ENCODE results near the gene SH3BP4. TPM values are rescaled to one million over a fixed set of nuclear protein-coding genes. Genes with fewer than 3 reads are reported as not detected.

Gene SH3BP4
- total RNA-seq, 1 donor from 2014 or later = 9.6 TPM

DNA sequence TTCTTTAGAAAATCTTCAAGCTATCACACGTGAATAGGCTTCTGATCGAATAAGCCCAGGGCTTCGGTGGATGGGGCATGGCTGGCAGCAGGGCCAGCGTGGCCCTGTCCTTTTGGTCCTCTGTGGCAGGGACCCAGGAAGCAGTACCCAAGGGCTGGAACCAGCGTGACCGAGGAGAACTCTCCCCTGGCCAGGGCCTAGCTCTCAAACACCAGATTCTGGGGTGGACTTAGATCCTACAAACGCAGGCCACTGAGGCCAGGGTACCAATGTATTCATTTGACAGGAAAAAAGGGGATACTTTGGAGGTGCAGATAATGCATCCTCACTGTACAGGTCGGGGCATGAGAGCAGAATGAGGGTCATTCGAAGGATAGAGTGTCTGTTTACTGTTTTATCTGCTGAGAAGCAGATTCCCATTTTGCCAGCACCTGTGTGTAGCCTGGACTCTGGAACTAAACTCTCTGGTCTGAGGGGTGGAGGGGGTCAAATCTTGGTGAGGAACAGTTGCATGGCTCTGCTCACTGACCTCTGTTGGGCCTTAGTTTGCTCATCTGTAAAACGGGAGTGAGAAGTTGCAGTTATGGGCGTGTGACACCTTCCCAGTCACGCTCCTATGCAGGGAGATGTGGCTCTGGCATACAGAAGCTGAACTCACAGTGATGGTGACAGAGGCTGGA is 51.4 kb downstream of the SH3BP4 start:
- H3K4me3 ChIP-seq = no peak overlapping the region
- intact Hi-C loops (cut with micrococcal nuclease) = no loop called here
- TF ChIP-seq, protein P1, sequence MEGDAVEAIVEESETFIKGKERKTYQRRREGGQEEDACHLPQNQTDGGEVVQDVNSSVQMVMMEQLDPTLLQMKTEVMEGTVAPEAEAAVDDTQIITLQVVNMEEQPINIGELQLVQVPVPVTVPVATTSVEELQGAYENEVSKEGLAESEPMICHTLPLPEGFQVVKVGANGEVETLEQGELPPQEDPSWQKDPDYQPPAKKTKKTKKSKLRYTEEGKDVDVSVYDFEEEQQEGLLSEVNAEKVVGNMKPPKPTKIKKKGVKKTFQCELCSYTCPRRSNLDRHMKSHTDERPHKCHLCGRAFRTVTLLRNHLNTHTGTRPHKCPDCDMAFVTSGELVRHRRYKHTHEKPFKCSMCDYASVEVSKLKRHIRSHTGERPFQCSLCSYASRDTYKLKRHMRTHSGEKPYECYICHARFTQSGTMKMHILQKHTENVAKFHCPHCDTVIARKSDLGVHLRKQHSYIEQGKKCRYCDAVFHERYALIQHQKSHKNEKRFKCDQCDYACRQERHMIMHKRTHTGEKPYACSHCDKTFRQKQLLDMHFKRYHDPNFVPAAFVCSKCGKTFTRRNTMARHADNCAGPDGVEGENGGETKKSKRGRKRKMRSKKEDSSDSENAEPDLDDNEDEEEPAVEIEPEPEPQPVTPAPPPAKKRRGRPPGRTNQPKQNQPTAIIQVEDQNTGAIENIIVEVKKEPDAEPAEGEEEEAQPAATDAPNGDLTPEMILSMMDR (IDR thresholded peaks at IDR 0.05; ENCODE audit: borderline replicate concordance) = no peak
- H3K9me3 ChIP-seq (replicated peaks) = no peaks in the 10 kb centered on the region
- H3K36me3 ChIP-seq = no peaks in the 10 kb centered on the region
- no peak for DNase-seq
- no peak overlapping the region for H3K27ac ChIP-seq (replicated peaks)
- no peaks in the 10 kb centered on the region for H3K27me3 ChIP-seq (ENCODE audit: low read depth)
- peaks cover 62% of the 10 kb centered on the region for H3K4me1 ChIP-seq

DNA sequence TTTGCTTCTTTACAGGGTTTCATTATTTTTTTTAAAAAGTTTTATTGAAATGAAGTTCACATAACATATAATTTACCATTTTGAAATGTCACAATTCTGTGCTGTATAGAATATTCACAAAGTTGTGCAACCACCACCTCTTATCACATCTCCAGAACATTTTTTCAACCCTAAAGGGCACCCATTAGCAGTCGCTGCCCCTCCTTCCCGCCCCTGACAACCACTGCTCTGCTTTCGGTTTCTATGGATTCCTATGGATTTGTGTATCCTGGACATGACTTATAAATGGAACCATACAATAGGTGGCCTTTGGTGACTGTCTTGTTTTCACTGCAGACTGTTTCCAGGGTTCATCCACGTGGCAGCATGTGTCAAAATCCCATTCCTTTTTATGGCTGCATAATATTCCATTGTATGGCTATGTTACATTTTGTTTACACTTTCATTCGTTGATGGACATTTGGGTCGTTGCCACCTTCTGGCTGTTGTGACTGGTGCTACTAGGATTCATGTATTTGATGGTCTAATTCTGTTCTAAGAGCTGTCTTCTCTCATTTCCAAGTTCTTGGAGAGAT is 52.6 kb downstream of the SH3BP4 start:
- TF ChIP-seq, protein P1 (IDR thresholded peaks at IDR 0.05; ENCODE audit: borderline replicate concordance) = no peak
- DNase-seq = no peak
- H3K9me3 ChIP-seq (replicated peaks) = no peaks in the 10 kb centered on the region
- H3K36me3 ChIP-seq = no peaks in the 10 kb centered on the region
- H3K27me3 ChIP-seq (ENCODE audit: low read depth) = no peaks in the 10 kb centered on the region
- H3K4me1 ChIP-seq = peaks cover 53% of the 10 kb centered on the region
- intact Hi-C loops (cut with micrococcal nuclease) = no loop called here
- H3K27ac ChIP-seq (replicated peaks) = no peak overlapping the region
- no peak overlapping the region for H3K4me3 ChIP-seq

DNA sequence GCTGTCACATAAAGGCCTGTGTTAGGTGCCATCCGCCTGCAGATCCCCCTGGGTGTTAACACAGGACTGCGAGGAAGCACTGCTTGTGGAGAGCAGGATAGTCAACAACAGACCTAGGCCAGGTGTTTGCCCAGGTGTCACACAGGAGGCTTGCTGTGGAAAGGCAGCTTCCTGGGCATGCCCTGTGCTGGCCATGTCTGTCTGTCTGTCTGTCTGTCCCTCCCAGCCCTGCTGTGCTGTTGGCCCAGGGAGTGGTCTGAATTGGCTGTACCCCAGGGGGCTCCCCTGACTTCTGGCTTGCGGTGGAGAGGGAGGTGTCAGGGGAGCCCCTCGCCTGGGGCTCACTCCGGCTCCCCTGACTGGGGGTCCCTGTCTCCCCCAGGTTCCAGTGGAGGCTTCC is 53.2 kb downstream of the SH3BP4 start:
- Histone ChIP-seq H3K4me1 (peaks cover 50% of the 10 kb centered on the region), H3K9me3 (replicated peaks) (no peaks in the 10 kb centered on the region), H3K4me3 (no peak overlapping the region), H3K27ac (replicated peaks) (no peak overlapping the region), H3K27me3 (ENCODE audit: low read depth) (no peaks in the 10 kb centered on the region), H3K36me3 (no peaks in the 10 kb centered on the region)
- intact Hi-C loops (cut with micrococcal nuclease) = no loop called here
- TF ChIP-seq, protein P1 (IDR thresholded peaks at IDR 0.05; ENCODE audit: borderline replicate concordance) = no peak
- no peak for DNase-seq

DNA sequence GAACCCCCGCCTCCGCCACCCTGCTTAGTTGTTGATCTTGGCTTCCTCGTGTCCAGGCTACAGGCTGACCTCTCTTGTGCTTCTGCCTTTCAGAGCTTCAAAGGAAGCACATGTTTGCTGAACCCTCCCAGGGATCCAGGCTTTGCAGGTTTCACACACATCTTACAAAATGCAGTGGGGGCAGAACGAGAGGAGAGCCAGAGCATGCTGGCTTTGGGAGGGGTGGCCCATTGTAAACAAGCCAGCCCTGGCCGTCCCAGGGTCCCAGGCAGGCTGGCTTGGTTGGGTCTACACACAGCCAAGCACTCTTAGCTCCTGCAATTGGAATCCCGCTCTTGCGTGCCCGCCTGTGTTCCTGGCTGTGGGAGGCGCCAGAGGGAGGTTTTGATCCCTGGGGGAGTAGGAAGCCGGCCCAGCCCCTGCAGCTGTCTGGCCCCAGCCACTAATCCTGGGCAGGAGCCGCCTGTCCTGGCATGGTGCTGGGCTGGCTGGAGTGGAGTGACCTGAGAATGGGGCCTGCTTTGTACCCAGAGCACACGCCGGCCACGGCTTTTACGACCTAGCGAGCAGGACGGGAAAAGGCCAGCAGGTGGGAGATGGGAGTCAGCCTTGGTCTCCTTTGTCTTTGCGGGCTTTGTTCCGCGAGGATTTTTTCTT is 53.9 kb downstream of the SH3BP4 start:
- no peak overlapping the region for H3K4me3 ChIP-seq
- no peaks in the 10 kb centered on the region for H3K9me3 ChIP-seq (replicated peaks)
- DNase-seq = peak; percentile 59
- TF ChIP-seq, protein P1 (IDR thresholded peaks at IDR 0.05; ENCODE audit: borderline replicate concordance) = peak; percentile 47
- H3K4me1 ChIP-seq = peaks cover 56% of the 10 kb centered on the region
- H3K36me3 ChIP-seq = no peaks in the 10 kb centered on the region
- intact Hi-C loops (cut with micrococcal nuclease) = no loop called here
- H3K27me3 ChIP-seq (ENCODE audit: low read depth) = no peaks in the 10 kb centered on the region
- H3K27ac ChIP-seq (replicated peaks) = peak overlapping the region; percentile 29

DNA sequence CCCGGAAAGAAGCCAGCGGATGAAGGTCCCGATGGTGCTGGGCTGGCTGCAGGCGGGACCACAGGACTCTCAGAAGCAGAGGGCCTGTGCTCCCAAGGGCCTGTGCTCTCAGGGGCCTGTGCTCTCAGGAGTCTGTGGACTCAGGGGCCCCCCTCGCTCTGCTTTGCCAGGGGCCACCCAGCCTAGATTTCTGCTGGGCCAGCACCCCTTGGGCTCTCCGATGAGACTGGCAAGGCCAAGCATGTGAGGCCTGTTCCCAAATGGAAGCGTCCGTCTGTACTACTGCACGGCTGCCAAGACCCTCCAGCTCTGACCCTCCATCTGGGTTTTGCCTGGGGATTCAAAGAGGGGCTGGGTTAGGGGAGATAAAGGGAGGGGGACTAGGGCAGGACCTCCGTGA is 54.6 kb downstream of the SH3BP4 start:
- no peaks in the 10 kb centered on the region for H3K36me3 ChIP-seq
- H3K27me3 ChIP-seq (ENCODE audit: low read depth) = no peaks in the 10 kb centered on the region
- H3K27ac ChIP-seq (replicated peaks) = peak overlapping the region; percentile 29
- intact Hi-C loops (cut with micrococcal nuclease) = no loop called here
- H3K4me3 ChIP-seq = no peak overlapping the region
- no peaks in the 10 kb centered on the region for H3K9me3 ChIP-seq (replicated peaks)
- TF ChIP-seq, protein P1 (IDR thresholded peaks at IDR 0.05; ENCODE audit: borderline replicate concordance) = no peak
- DNase-seq = no peak
- peaks cover 53% of the 10 kb centered on the region for H3K4me1 ChIP-seq
